GM13977 (cell line): Measurements from ENCODE around the gene RINL.

Experiments used
- DNase-seq: peaks from one replicate; pipeline ENCODE4 v3.0.0; 2012; ENCODE audit warnings: low spot score
- in situ Hi-C: fragments of 300-500 bp; cut with MboI; formaldehyde crosslinking; loops from one replicate; pipeline ENCODE4 v1.12.0; 2022; ENCODE audit warnings: low sequenced_read_pairs, low pct_unique_long_range_greater_than_20kb, mixed read lengths, inconsistent platforms; ENCODE audit not compliant: unreplicated experiment
- TF ChIP-seq, protein P1 (sequence below): IDR thresholded peaks from 2 replicates; pipeline ENCODE4 v1.5.1; 2012; ENCODE audit warnings: mild to moderate bottlenecking, control low read depth; ENCODE audit not compliant: insufficient read depth; ENCODE audit errors: extremely low read depth, missing control alignments

RINL gene

DNA sequence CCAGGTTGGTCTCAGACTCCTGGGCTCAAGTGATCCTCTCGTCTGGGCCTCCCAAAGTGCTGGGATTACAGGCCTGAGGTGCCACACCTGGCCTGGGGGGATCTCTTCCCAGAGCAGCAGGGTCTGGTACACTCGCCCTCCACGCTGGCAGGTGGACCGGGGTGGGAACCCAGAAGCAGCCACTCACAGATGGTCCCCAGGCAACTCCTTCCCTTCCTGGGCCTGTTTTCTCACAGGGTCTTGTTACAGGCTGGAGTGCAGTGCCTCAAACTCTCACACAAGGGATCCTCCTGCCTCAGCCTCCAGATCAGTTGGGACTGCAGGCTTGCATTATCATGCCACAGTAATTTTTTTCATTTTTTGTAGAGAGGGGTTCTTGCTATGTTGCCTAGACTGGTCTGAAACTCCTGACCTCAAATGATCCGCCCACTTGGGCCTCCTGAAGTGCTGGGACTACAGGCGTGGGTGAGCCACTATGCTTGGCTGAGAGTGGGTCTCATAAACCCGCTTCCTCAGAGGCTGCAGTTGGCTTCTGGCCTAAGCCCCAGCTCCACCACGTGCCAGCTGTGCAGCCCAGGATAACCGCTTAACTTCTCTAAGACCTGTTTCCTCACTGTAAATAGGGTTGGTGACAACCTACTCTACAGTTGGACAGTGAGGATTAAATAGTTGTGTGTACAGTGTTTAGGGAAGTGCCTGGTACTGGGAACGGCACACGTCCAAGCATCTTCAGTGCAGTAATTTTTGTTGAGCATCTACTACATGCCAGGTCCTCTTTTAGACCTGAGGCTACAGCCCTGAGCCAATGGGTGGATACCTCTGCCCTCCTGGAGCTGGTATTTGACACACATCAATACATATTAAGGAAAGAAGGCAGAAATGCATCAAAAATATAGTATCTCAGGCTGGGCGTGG, 34.8 kb upstream of the RINL start:
- in situ Hi-C loops = loop anchor here (25.0 kb wide), 1 partner anchor 176 kb away; the partner anchor contains the start of gene CAPN12
- no peak for DNase-seq
- TF ChIP-seq, protein P1, sequence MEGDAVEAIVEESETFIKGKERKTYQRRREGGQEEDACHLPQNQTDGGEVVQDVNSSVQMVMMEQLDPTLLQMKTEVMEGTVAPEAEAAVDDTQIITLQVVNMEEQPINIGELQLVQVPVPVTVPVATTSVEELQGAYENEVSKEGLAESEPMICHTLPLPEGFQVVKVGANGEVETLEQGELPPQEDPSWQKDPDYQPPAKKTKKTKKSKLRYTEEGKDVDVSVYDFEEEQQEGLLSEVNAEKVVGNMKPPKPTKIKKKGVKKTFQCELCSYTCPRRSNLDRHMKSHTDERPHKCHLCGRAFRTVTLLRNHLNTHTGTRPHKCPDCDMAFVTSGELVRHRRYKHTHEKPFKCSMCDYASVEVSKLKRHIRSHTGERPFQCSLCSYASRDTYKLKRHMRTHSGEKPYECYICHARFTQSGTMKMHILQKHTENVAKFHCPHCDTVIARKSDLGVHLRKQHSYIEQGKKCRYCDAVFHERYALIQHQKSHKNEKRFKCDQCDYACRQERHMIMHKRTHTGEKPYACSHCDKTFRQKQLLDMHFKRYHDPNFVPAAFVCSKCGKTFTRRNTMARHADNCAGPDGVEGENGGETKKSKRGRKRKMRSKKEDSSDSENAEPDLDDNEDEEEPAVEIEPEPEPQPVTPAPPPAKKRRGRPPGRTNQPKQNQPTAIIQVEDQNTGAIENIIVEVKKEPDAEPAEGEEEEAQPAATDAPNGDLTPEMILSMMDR = no peak

DNA sequence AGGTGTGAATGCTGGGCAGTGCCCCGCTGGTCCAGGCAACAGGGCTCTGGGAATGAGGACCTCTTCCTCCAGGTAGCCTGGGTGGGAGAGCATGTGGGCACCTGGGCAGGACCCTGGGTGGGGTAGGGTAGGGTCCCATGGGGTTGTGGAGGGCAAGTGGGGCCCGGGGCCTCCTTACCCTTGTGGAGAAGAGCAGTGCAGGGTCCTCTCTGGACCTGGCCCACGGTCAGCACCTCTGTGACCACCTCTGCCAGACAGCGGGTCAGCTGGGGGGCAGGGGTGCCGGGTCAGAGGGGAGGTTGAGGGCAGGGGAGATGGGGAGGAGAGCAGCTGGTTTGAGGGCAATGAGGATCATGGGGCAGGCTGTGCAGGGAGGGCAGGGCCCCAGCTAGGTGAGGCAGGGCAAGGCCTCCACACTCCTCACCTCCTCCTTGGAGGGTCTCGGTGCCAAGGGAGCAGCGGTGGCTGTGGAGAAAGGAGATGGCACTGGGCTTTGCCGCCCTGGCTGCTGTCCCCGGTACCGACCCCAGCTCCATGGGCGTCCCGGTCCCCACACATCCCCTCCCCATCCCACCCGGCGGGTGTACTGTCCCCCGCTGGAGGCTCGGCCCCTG, 33.4 kb upstream of the RINL start:
- TF ChIP-seq, protein P1 = no peak
- DNase-seq = no peak
- in situ Hi-C loops = loop anchor here (25.0 kb wide), 1 partner anchor 174 kb away; the partner anchor contains the start of gene CAPN12

DNA sequence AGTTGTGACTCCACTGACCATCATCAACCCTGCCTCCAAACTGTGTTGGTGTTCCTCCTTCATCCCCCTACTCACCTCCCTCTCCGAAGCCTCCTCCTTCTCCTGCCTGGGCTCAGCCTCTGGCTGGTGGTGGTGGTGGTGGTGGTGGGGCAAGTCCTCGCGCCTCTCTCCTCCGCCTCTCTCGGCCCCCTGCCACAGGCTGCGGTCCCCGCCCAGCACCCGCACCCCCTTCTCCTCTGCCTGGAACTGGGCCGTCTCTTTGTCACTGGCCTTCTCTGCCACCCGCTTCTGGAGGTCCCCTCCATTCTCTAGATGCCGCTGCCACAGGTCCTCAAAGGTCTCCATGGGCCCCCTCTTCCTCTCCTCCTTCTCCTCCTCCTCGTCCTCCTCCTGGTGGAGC, 32.4 kb upstream of the RINL start:
- DNase-seq = no peak
- TF ChIP-seq, protein P1 = no peak
- in situ Hi-C loops = loop anchor here (25.0 kb wide), 1 partner anchor 173 kb away; the partner anchor contains the start of gene CAPN12

DNA sequence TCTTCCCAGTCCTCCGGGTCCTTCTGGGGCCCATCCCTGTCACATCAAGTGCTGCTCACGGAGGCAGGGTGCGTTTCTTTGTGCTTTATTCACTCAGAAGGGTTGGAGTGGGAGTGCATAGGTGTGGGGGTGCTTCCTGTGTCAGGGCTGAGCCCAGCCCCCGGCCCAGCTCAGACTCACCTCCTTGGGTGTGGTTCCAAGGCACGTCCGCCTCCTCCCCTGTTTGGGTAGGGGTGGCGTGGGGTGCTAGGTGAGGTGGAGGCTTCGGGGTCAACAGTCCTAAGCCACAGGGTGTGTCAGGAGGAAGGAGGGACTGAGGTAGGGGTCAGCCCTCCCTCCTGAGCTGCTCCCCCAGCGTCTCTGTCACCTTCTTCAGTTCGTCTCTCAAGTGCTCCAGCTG, 30.8 kb upstream of the RINL start:
- TF ChIP-seq, protein P1 = no peak
- in situ Hi-C loops = loop anchor here (25.0 kb wide), 1 partner anchor 172 kb away; the partner anchor contains the start of gene CAPN12
- DNase-seq = no peak

DNA sequence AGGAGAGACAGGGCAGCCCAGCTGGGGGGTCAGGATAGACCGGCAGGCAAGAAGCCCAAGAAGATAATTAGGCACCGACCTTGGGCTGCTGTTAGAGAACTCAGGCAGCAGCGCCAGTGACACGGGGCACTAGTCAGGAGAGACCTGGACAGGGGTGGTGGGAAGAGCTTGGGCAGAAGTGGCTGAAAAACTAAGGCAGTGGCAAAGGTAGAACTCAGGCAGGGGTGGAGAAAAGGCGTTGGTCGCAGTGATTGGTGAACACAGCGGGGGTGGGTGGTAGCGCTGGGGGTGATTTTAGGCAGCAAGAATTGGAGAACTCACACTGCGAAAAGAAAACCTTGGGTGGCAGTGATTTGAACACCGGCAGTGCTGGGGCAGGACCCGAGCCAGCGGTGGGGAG, 29.6 kb upstream of the RINL start:
- DNase-seq = no peak
- TF ChIP-seq, protein P1 = no peak
- in situ Hi-C loops = loop anchor here (25.0 kb wide), 1 partner anchor 170 kb away; the partner anchor contains the start of gene CAPN12

DNA sequence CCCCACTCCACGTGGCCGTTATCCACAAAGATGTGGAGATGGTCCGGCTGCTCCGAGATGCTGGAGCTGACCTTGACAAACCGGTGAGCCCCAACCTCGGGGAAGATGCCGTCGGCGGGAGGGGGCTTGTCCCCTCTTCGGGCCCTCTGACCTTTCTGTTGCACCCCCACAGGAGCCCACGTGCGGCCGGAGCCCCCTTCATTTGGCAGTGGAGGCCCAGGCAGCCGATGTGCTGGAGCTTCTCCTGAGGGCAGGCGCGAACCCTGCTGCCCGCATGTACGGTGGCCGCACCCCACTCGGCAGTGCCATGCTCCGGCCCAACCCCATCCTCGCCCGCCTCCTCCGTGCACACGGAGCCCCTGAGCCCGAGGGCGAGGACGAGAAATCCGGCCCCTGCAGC, 29.2 kb upstream of the RINL start:
- in situ Hi-C loops = loop anchor here (25.0 kb wide), 1 partner anchor 170 kb away; the partner anchor contains the start of gene CAPN12
- TF ChIP-seq, protein P1 = no peak
- no peak for DNase-seq
